Ramos (cell line): Measurements from ENCODE around the gene PAX5.

ENCODE experiments used
- in situ Hi-C: fragments of 300-500 bp; cut with MboI; formaldehyde crosslinking; loops from one replicate; pipeline ENCODE4 v1.14.3; 2022; ENCODE audit warnings: low sequenced_read_pairs; ENCODE audit not compliant: unreplicated experiment

The PAX5 gene

DNA sequence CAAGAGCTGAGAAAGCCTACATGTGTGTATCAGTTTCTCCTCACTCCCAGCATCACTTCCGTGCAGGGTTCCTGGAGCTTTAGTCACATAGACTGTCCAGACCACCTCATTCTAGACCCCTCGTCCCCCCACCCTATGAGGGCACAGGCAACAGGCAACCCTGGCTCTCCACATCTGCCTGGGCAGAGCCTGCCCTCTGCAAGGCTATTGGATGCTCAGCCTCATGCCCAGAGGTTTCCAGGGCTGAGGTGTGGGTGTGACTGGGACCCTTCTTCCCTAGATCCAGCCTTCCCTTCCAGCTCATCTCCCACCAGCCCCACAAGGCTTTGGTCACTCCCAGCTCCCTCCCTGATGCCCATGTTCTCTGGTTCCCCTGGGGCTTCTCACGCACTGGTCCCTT lies 161.4 kb downstream of the PAX5 start:
- in situ Hi-C loops = no loop called here

DNA sequence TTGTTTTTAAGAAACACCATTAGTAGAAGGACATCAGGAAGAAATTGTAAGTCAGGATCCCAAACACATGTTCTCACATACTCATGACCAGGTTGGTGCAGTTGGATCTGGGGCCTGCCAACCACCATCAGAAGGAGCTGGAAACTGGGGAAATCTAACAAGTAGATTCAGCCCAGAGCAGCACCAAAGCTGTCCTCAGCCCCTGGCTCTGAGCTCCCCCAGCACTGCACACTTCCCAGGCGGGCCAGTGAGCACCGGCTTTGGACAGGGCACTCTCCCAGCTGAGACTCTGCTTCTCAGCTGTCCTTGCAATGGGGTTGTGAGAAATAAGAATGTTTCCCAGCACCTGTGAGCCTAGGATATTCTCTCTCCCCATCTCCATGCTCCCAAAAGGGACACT lies 162.5 kb downstream of the PAX5 start:
- in situ Hi-C loops = no loop called here

DNA sequence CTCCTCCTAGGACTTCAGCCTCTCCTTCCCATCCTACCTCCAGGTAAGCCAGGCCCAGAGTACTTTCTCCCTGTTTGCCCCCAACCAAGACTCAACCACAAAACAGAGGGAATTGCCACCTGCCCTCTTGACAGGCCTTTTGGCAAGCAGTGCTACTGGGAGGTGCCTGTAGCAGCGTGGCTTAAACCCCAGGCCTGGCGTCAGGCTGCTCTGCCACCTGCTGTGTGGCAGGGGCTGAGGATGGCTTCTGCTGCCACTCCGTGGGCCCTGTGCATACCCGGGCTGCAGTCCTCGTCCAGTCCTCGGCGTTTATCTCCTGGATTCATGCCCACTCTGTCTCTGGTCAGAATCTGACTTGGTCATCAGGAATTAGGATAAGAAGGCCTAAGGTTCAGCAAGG lies 163.1 kb downstream of the PAX5 start:
- in situ Hi-C loops = no loop called here

DNA sequence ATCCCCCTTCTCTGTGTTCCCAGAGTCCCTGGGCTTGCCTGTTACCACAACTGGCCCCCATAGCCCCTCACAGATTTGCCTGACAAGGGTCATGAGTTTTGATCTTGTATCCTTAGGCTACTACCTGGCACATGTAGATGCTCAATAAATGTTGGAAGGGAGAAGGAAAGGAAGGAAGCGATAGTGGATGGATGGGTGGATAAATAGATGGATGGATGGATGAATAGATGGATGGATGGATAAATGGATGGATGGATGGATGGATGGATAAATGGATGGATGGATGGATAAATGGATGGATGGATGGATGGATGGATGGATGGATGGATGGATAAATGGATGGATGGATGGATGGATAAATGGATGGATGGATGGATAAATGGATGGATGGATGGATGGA lies 164.5 kb downstream of the PAX5 start:
- in situ Hi-C loops = loop anchor here (10.0 kb wide), 1 partner anchor 475 kb away; no protein-coding TSS in a partner anchor

DNA sequence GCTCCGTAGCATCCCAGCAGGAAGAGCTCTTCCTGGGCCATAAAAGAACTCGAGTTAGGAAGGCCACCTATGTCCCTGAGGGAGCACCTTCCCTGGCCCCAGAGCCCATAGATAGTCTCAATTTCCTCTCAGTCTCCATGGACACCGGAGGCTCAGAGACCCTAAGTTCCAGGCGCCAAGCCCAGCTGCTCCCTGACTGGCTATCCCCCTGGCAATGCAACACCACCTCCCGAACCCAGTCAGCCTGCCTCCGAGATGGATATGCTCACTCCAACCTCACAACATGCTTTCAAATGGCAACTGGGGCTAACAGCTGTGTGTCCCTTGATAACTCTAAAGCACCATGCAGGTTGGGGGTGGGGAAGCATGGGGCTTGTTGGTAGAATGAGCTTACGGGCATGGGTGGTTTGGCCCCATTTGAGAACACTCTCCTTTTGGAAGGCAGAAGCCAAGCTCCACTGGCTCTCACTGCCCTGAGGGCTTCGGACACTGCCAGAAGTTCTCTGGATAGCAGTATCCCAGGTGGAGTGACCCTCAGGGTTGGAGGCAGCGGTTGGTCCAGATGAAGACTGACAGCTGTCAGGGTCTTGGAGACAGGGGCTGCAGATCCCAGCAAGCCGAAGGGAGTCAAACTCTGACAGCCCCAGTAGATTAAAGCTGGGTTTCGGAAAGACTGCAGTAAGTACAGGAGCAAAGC lies 165.3 kb downstream of the PAX5 start:
- in situ Hi-C loops = loop anchor here (10.0 kb wide), 1 partner anchor 476 kb away; no protein-coding TSS in a partner anchor

DNA sequence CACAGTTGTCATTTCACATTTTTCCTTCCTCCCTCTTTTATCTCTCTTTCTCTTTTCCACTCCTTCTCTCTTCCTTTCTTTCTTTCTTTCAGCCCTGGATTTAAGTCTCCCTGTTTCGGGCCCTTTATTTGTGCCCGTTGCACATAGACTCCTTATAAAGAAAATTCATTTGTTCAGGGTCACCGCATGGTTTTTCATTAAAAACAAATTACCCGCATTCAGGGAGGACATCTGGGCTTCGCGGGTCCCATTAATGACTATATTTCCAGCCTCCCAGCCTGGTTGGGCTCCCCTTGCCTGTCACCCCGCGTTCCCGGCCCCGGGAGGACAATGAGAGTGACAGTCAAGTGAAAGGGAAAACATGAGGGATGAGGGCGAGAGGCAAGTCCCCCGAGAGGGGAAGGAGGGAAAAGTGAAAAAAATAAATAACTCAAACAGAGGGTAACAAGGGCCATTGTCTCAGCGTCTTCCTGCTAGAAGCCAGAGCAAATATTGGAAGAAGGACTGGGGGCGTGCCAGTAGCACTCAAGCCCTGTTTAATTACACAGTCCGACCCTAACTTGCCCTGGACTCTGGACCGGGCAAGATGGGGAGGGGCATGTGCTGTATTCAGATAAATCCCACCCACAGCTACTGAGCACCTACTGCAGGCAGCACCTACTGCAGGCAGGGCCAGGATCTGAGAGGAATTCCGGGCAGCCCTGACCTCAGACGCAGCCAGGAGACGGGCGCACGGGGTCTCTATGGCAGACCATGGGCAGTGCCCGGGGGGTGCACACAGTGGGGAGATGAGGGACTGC lies 166.2 kb downstream of the PAX5 start:
- in situ Hi-C loops = loop anchor here (10.0 kb wide), 1 partner anchor 477 kb away; no protein-coding TSS in a partner anchor

DNA sequence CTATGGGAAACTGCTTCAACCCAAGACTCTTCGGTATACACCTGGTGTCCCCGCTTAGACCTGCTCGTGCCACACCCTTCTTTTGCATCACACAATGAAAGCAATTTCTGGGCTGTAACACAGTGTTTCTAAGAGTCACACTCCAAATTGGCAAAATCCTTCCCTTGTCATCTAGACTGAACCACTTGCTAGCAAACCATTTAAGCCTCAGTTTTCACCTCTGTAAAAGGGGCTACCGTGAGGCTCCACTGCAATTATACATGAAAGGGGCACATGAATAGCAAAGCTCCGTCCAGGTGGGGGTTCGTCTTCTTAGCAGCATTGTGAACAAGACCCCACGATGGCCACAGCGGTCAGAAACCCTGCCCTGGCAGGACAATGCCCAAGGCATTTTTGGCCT lies 166.8 kb downstream of the PAX5 start:
- in situ Hi-C loops = loop anchor here (10.0 kb wide), 1 partner anchor 478 kb away; no protein-coding TSS in a partner anchor

DNA sequence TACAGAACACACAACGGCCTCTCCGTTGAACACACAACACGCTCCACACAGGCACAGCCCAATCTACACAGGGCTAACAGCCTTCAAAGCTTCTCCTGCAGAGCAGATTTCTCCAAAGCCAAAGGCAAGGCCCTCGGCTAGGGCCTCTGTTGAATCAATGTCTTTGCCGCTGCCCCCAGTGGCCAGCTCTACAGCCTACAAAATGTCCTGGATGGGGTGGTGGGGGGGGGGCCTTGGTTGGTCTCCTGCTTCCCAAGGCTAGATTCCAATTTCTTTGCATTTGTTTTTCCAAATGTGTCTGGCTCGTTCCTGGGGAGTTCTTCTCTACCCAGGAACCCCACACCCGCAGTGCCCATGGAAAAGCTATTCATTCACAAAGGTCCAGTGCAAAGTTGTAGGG lies 167.2 kb downstream of the PAX5 start:
- in situ Hi-C loops = loop anchor here (10.0 kb wide), 1 partner anchor 478 kb away; no protein-coding TSS in a partner anchor

DNA sequence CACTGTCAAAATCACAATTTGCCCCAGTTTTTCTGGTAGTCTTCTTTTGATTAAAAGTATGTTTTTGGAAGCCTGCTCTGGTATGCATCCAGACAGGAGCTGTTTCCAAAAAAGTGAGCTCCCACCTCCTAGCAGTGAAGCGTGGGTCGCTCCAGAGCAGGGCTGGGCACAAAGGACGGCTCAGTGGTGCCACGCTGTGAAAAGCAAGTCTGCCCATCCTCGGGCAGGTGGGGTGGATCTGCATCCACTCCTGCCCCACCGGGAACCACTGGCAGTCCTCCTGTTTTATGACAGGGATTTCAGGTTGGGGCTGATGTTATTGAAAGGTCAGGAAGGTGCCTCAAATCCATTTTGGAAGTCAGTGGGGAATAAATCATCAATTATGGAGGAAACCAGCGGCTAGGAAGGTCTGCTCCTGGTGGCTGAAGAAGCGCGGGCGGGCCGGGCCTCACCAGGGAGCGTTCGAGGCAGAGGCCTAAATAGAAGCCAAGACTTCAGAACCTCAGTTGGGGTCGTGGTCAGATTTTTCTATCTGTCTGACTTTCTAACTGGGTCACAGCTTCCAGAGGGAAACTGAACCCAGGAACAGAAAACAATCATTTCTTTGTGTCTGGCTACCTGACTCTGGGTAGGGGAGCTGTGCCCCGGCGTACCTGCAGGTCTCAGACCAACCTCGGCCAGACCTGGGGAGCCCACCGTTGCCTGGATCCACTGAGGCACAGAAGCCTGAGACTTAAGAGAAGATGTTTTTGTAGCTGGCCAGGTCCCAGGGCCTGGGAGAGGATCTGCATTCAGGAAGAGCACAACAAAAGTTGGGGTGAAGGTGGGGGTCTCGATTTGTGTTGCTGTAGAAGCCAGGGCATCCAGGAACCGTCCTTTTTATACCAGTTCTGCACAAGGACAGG lies 168.1 kb downstream of the PAX5 start:
- in situ Hi-C loops = loop anchor here (10.0 kb wide), 1 partner anchor 479 kb away; no protein-coding TSS in a partner anchor

DNA sequence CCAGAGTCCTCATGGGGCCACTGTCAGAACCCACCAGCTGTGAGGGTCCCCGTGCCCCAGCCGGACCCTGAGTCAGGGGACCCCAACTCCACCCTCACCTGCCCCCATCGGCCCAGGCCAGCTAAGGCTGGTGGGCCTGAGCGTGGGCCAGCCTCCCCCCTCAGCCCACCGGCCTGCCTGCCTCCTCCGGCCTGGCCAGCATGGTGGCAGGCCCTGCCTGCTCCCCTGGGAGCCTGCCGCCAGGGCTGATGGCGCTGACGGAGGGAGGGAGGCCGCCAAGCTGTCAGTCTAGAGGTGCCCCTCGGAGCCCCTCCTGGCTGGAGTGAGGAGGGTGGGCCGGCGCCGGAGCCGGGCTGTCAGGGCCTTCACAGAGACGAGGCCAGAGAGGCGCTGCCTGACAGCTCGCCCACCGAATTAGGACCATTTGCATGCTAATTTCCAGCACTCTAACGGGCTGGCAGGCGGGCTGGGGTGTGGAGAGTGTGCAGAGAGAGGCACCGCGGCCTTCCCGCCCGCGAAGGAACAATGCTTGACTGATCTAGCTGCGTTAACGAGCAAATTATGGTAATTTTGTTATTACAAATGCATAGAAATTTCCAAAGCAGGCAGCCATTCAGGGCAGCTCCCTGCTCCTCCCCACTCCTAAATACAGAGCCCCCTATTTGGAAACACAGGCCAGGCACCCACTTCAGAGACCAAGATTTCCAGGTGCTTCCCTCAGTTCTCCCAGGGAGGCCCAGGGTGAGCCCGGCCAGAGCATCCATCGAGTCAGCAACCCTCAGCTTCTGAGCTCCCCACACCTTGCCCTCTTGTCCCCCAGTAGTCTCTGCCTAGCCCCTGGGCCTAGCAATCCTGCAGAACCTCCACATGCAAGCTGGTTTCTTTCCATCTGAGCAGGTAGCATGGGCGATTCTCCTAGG lies 169.3 kb downstream of the PAX5 start:
- in situ Hi-C loops = loop anchor here (10.0 kb wide), 1 partner anchor 480 kb away; no protein-coding TSS in a partner anchor

DNA sequence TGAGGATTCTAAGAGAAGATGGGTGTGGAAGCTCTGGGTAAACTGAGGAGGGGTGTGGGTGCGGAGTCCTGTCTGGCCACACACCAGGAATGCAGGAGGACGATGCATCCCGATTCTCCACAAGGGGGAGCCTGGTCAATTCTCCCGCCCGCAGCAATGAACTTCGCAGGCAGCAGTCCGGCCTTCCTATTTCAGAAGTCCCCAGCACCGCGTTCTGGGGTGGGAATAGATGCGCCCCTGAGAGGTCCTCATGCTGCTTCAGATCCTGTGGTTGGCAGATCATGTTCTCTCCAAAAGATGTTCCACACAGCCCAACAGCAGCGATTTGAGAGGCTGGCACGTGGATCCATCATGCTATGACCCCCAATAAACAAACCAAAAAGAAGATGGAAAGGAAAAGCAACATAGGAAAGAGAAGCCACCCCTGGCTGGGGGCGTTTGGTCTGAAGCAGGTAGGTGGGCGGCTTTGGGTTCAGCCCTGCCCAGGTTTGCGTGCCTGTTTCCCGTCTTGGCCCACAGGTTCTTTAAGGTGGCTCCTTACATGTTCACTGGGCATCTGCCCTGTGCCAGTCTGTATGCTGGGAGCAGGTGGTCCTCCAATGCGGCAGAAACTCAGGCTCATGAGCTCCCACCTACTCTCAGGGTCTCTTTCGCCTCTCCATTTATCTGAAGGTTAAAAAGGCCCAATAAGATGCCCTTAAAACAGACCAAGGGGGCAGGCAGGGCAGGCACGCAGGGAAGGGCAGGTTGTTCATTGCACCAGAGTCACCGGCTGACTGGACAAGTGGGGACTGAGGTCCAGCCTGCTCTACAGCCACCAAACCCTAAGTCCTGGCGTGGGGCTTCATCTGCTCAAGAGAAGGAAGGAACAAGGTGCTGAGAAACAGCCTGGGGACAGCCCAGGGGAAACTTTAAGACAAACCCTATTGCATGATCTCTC lies 171.6 kb downstream of the PAX5 start:
- in situ Hi-C loops = loop anchor here (10.0 kb wide), 1 partner anchor 482 kb away; no protein-coding TSS in a partner anchor

DNA sequence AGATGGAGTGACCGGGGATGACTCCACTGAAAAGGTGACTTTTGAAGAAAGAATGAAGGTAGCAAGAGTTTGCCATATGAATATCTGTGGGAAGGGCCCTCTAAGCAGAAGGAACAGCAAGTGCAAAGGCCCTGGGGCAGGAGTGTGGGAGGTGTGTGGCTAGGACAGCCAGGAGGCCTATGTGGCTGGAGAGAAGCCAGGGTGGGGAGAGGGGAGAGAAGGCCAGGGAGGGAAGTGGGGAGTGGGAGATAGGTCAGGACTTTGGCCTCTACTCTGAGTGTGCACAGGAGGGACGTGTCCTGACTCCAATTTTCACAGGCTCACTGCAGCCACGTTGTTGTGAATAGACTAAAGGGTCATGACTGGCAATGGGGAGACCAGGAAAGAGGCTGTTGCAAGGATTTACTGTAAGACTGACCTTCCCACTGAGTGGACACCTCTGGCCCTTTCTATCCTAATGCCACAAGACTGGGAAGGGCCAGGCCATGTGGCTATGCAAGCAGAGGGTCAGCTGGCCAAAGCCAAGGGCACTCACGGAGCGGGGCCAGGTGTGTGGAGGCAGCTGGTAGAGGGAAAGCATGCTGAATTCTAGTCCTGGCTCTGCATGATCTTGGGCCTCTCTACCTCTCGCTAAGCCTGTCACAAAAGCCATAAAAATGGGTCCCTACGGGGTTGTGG lies 172.4 kb downstream of the PAX5 start:
- in situ Hi-C loops = loop anchor here (10.0 kb wide), 1 partner anchor 483 kb away; no protein-coding TSS in a partner anchor

DNA sequence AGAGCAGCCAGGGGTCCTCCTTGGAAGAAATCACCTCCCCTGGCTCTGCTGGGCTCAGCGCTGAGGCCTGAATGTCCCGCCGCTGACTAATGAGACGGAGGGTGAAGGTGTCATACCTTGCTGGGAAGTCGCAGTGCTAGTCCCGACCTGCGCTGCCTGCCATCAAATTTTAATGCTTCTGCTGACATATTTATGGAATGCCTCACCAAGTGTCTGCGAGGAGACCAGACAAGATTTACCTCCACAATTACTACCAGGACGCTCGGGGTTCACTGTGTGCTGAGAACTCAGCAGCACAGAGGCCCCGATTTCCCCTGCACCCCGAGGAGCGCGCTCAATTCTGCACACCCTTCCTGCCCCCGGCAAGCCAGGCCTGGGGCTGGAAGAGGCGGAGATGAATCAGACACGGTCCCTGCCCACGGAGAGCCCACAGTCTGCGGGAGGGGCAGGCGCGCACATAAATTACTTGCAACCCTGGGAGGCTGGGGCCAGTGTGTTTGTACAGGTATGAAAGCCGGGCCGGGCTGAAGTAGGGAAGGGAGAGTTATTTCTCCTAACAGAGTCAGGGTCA lies 175.2 kb downstream of the PAX5 start:
- in situ Hi-C loops = no loop called here

DNA sequence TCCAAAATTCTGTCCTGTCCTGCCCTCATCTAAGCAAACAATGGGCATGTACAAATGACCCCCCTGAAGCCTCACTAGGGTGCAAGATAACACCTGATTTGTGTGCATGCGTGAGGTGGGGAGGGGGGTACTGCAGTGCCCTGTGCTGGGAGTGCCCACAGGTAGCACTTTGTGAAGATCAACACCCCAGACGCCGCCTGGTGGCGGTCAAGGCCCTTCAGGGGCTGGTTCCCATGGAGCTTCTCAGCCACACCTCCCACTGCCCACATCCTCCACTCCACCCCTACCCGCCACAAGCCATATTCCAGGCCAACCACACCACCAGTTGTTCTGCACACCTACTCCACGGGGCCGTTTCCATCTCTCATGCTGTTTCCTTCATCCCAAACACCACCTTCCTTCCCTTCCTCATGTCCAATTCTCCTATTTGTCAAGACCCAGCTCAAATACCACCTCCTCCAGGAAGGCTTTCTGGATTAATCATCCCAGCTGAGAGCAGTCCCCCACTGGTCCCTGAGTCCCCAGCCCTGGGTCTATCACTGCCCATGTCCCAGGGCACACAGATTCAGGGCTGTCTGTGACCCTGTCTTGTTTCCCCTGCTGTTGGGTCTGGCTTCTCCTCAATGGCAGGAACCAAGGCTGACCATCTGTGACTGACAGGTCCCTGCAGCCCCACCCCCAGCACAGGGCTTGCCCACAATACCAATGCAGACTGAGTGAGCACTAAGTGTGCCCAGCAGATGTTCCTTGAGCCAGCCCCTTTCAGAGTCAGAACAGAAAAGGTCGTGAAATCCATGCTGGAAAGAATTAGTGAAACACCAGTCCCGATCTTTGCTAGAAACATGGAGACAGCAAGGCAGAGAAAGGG lies 178.4 kb downstream of the PAX5 start:
- in situ Hi-C loops = no loop called here

DNA sequence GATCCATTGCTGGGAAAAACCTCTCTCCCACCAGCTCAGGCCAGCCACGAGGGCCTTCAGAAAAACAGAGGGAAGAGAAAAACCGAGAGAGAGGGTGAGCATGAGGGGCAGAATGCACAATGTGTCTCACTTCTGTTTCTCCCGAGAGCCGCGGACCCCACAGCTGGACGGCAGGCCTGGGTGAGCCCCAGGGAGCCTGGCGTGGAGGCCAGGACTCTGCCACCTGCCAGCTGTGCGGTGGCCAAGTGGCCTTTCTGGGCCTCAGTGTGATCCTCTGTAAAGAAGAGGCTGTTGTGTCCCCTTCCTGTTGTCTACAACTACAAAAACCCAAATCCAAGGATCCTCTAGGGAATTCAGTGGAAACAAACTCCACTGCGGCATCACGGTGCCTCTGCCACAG lies 179.3 kb downstream of the PAX5 start:
- in situ Hi-C loops = no loop called here

DNA sequence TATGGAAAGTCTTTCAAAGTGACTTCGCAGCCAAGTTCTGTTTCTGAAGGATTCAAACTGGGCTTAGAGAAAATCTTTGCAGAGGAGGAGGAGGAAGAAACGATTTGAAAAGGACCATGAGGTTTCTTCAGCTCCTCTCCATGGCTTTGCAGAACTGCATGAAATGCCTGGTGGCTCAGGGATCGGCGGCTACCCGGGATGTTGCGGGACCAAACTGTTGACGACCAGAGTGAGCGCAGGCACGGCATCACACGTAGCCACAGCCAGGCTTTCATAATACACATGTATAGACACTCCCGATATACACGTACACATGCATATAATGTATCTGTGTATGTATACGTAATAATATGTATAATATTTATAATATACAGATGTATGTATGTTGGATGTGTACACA lies 180.0 kb downstream of the PAX5 start:
- in situ Hi-C loops = no loop called here
